Skin epidermis (tissue), 12 donors: ENCODE results near the gene HFM1.
"Not testable (repeated sequence)": the region's sequence is repeated elsewhere in the genome, so short reads cannot be mapped to it uniquely, and the experiment has no call there.

Source experiments
- H3K27ac ChIP-seq, 21 experiments: fragments of 200-600 bp; sonication (generic) in 11 of 21; one replicate each; pipeline ENCODE4 v1.5.0; 2020; ENCODE audit warnings: mild to moderate bottlenecking in 3 of 21, inconsistent platforms in 2 of 21, moderate library complexity in 2 of 21
- H3K4me3 ChIP-seq, 7 experiments: fragments of 200-600 bp; sonication (generic) in 2 of 7; one replicate each; pipeline ENCODE4 v1.5.0; 2020; ENCODE audit warnings: inconsistent platforms in 2 of 7, mild to moderate bottlenecking in 2 of 7, moderate library complexity in 1 of 7

HFM1 gene

GRCh38 chr1:91404151-91405012 lies at the start of gene HFM1:
TSS of gene HFM1 (minus strand) at chr1:91404837. CDS start at chr1:91401082, 3,755 bp downstream.
- H3K27ac ChIP-seq = peak within 1 kb of the TSS in 18 of 21 experiments; percentile 1 to 85 (median 66)
- peak within 1 kb of the TSS; percentile 24 to 52 (median 43) for H3K4me3 ChIP-seq

- H3K27ac ChIP-seq = no peak overlapping the region
- no peak overlapping the region for H3K4me3 ChIP-seq
These were observed 49.5 kb upstream of the HFM1 start for GRCh38 chr1:91454136-91454535.

- Histone ChIP-seq H3K27ac (no peak overlapping the region), H3K4me3 (no peak overlapping the region)
These were observed 45.6 kb upstream of the HFM1 start for GRCh38 chr1:91450260-91450659.

- H3K27ac ChIP-seq = not testable (repeated sequence)
These were observed 43.1 kb upstream of the HFM1 start for GRCh38 chr1:91447782-91448181.

GRCh38 chr1:91441980-91442379 lies 37.3 kb upstream of the HFM1 start:
- H3K4me3 ChIP-seq, H3K27ac ChIP-seq: not testable (repeated sequence)

More at GRCh38 chr1:91447782-91448181, 43.1 kb upstream of the HFM1 start:
- not testable (repeated sequence) for H3K4me3 ChIP-seq

GRCh38 chr1:91440847-91441246 lies 36.2 kb upstream of the HFM1 start:
- Histone ChIP-seq H3K4me3 (no peak overlapping the region), H3K27ac (no peak overlapping the region)

- Histone ChIP-seq H3K27ac (no peak overlapping the region), H3K4me3 (no peak overlapping the region)
These were observed 34.4 kb upstream of the HFM1 start for GRCh38 chr1:91439016-91439415.

GRCh38 chr1:91428182-91428798 lies 23.7 kb upstream of the HFM1 start:
- H3K27ac ChIP-seq = no peak overlapping the region
- peak overlapping the region in 1 of 7 experiments; percentile 14 for H3K4me3 ChIP-seq

GRCh38 chr1:91427741-91428140 lies 23.1 kb upstream of the HFM1 start:
- Histone ChIP-seq H3K27ac (no peak overlapping the region), H3K4me3 (peak overlapping the region in 1 of 7 experiments; percentile 14)

- H3K4me3 ChIP-seq, H3K27ac ChIP-seq: not testable (repeated sequence)
These were observed 17.9 kb upstream of the HFM1 start for GRCh38 chr1:91422523-91422922.

- no peak overlapping the region for H3K27ac ChIP-seq
- H3K4me3 ChIP-seq = no peak overlapping the region
These were observed 7.7 kb upstream of the HFM1 start for GRCh38 chr1:91412371-91412770.

GRCh38 chr1:91406773-91407389 lies 2.2 kb upstream of the HFM1 start:
- Histone ChIP-seq H3K27ac (no peak overlapping the region), H3K4me3 (no peak overlapping the region)

GRCh38 chr1:91402023-91402422 lies 2.6 kb downstream of the HFM1 start:
- Histone ChIP-seq H3K27ac (no peak overlapping the region), H3K4me3 (no peak overlapping the region)

- no peak overlapping the region for H3K4me3 ChIP-seq
- no peak overlapping the region for H3K27ac ChIP-seq
These were observed 4.4 kb downstream of the HFM1 start for GRCh38 chr1:91400133-91400725.

GRCh38 chr1:91398291-91398690 lies 6.3 kb downstream of the HFM1 start:
- no peak overlapping the region for H3K27ac ChIP-seq

GRCh38 chr1:91397605-91398004 lies 7.0 kb downstream of the HFM1 start:
- no peak overlapping the region for H3K27ac ChIP-seq
- H3K4me3 ChIP-seq = no peak overlapping the region

More at GRCh38 chr1:91398291-91398690, 6.3 kb downstream of the HFM1 start:
- no peak overlapping the region for H3K4me3 ChIP-seq

- Histone ChIP-seq H3K27ac (no peak overlapping the region), H3K4me3 (no peak overlapping the region)
These were observed 11.6 kb downstream of the HFM1 start for GRCh38 chr1:91393042-91393441.

- Histone ChIP-seq H3K4me3 (no peak overlapping the region), H3K27ac (no peak overlapping the region)
These were observed 18.5 kb downstream of the HFM1 start for GRCh38 chr1:91386109-91386508.

GRCh38 chr1:91383456-91383855 lies 21.2 kb downstream of the HFM1 start:
- Histone ChIP-seq H3K27ac (no peak overlapping the region), H3K4me3 (no peak overlapping the region)

GRCh38 chr1:91381844-91382243 lies 22.8 kb downstream of the HFM1 start:
- Histone ChIP-seq H3K4me3 (no peak overlapping the region), H3K27ac (no peak overlapping the region)
